Stimulated activated CD4-positive, alpha-beta T cell treated with anti-CD3 and anti-CD28 coated beads, Interleukin-15, amount 100 ng/mL, for 24 hours (primary cell): ENCODE data around the gene SIDT1.

ENCODE experiments used
- DNase-seq: peaks from one replicate; pipeline ENCODE4 v3.0.0-alpha.2; 2020

The SIDT1 gene

DNA sequence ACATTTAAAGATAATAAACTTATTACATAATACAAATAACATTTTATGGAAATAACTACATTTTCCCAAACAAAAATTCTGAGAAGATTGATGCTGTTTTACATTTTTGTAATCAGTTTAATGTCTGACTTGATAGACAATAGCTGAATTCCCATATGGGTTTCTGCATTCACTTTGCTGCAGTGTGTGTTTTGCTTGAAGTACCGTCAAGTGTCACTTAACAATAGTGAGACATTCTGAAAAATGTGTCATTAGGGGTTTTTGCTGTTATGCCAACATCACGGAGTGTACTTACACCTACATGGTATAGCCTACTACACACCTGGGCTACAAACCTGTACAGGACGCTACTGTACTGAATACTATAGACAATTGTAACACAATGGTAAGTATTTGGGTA is 106.6 kb downstream of the SIDT1 start:
- no peak for DNase-seq

DNA sequence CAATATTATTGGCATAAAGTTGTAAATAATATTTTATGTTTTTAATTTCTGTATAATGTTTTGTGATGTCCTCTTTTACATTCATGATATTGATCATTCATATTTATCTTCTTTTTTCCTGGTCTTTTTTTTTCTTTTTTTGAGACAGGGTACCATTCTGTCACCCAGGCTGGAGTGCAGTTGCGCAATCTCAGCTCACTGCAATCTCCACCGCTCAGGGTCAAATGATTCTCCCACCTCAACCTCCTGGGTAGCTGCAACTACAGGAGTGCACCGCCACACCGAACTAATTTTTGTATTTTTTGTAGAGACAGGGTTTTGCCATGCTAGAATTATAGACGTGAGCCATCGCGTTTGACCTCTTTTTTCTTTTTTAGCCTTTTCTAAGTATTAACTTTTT is 111.2 kb downstream of the SIDT1 start:
- no peak for DNase-seq

DNA sequence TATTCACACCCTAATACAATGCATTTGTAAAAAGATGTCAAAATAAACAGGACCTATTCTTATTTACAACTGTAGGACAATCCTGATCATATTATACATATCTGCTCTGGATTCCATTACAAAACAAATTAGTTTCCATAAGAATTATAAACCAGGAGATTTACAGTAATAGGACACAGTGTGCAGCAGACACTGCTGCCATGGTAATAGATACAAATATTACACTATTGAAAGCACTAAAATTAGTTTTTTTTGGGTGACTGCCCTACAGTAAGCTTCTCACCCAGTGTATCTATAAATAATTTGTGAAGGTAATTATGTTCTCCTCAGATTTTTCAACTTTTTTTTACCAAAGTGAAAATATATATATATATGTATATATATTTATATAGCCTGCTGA is 116.2 kb downstream of the SIDT1 start:
- DNase-seq: no peak

DNA sequence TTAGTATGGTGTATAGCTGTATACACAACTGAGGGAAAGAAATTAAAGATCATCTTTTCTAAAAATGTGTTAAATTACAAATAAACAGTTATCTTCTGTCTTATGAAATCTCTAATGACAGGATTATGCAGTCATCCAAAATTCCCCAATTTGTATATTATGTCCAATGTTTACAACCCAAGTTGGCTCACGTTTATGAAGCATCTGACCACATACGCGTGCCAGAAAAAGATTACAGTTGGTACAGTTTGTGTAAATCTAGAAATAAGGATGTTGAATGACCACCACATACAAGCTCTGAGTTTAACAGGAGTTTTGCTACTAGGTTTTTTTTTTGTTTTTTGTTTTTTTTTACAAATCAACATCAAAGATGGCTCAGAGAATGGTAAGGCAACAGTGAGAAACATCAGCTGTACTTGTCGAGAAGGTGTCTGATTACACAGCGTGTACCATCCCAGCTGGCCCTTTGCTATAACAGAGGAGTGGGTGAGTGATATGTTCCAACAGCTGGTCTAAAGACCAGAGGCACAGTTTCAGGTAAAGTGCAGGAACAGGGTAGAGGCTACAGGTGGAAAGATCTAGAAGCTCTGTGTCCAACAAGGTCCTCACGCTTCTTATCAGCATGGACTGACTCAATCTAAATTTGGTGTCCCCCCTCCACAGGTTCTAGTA is 117.0 kb downstream of the SIDT1 start:
- DNase-seq: no peak

DNA sequence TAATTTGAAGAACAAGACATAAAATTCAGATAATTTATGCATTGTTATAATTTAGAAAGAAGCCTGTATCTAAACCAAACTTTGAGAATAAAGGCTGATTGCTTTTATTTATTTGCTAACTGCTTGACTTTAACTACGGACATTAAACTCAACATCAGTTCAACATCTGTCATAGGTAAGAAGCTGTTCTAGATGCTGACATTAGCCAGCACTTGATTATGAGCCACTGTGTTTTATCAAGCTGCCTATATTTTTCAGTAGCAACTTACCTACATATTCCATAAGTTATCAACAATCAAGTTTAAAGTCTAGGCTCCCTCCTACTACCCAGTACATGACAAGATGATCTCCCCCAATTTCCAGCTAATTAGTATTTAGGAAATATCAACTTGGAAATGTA is 122.0 kb downstream of the SIDT1 start:
- DNase-seq: no peak

DNA sequence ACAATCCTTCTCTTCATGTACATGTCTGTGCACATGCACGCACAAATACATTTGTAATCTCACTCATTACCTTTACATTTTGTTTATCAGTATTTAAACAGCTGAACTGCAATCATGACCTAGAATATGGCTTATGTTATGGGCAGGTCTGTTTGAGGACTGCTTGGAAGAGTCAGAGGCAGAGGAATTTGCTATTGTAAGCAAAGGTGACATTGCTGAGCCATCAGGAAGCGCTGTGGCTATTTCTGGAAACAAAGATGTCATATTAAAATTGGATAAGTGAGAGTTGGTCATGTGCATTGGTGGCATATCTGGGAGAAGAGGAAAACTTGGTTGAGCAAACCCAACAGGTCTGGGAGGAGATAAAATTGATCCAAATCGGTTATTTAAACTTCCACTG is 122.5 kb downstream of the SIDT1 start:
- DNase-seq: no peak

DNA sequence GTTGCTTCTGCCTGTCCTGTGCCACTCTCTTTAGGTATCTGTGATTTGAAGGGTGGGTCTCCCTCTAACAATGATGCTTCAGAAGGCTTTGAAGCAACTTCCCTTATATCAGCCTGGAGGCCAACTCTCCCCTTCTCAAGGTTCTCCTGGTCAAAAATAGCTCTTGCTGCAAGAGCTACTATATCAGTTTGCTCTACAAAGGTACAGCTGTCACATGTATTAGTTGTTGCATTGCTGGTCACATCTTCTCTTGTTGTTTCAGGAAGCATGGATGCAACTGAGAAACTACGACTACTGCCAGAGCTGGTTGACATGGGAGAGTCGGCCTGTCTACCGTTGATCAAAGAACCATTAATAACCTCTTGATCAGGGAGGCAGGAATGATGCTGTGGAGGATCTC is 125.8 kb downstream of the SIDT1 start:
- DNase-seq: no peak

DNA sequence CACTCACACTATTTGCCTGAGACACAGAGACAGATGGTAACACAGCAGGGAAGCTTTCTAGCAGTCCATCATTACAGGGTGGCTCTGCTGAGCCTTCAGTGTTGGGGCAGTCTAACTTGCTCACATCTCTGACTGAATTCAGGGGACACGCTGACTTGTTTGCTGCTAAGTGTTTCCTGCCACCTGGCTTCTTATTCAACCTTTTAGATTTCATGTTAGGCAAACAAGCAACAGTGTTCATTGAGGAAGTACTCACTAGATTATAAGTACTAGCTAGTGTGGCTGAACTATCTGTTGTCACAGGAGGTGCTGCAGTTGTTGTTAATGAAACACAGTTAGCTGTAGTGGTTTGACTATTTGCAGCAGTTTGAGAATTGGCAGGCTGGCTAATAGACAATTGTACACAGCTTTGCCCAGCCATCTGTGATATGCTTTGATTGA is 126.8 kb downstream of the SIDT1 start:
- DNase-seq: no peak

DNA sequence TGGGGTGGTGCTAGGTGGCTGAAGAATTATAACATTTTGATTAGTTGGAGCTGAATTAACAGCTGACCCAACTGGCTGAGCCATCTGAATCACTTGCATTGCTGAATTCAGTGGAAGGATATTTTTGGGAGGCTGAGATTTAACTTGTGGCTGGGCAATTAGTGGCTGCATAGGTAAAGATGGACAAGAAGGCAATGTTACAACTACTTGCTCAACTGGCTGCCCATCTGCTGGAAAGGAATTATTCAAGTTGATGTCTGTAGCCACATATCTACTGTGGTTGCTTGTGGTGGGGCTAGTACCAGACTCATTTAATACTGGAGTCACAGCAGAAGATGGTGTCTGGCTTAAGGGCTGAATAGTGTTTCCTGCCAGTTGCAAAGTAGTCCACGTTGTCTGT is 127.6 kb downstream of the SIDT1 start:
- no peak for DNase-seq

DNA sequence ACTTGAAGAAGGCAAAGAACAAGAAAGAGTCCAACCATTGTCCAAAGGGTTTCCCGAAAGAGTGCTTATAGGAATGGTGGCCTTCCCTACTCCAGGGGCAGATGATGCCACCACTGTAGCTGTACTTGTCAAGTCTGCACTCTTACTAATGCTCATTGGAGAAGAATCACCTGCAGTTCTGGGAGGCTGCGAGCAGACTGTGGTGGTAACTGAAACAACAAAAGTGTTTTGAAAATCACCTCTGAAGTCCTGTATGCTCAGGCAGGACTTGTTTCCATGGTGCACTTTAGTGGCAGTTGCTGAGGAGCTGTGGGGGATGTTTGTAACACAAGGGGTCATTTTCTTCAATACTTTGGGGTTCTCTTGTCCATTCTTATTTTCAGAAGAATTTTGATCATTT is 128.1 kb downstream of the SIDT1 start:
- DNase-seq: no peak

DNA sequence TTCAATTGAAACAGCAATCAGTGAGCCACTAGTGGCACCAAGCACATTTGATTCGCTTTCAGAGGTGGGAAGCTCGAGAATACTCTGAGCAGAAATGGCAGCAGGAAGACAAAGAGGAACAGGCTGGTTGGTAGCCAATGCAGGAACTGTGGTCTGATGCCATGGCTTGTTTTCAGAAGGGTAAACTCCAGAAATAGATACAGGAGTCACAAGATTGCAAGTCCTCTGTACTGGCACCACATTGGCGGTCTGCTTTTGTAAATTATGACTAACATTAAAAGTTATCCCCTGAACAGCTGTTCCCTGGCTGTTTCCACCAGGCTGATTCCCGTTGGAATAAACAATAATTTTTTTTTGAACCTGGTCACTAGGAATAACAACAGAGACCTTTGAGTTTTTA is 128.5 kb downstream of the SIDT1 start:
- DNase-seq: no peak

DNA sequence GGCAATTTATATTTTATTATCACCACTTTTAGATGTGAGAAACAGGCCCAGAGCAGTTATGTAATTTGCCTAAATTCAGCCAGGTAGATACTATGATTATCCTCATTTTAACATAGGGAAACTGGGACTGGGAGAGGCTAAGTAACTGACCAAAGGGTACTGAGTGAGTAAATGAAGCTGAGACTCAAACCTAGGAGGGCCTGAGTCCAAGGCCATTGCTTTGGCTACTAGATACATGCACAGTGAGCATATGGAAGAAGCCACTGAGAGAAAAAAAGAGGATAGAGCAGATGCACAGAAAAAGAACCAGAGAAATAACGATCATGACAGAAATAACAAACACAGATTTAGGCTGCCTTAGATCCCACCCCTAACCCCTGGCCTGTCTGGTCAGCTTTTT is 130.5 kb downstream of the SIDT1 start:
- no peak for DNase-seq

DNA sequence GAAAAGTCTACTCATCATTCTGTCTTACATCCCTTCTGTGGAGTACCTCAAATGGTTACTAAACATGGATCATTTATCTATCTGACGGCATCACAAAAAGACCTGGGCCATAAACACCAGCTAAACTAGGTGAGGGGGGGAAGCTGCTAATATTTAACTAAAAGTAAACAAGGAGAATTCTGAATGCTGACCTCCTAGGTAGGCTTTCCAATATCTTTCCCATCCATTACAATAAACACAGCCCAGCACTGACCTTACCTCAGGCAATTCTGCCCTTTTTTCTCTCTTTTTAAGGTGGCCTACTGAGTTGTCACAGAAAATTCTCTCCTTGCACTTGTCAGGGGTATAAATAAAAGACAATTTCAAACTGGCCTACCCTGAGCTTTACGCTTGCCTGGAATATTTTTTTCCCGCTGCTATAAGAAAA is 131.0 kb downstream of the SIDT1 start:
- DNase-seq: no peak

DNA sequence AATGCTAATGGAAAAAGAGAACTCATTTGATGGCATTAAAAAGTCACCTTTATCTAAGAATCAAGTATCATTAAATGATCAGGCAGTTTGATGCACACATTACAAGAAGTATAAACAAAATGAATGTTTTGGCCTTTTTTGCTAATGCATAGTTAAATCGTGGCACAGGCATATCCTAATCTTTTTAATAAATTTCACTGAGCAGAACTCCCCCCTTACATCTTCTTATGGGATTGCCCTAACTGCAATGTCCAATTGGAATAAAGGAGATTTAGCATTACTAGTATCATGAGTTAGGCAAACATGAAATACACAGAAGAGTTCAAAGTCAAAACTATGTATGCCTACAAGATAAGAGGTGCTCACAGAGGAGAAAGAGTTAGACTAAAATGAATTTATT is 131.4 kb downstream of the SIDT1 start:
- DNase-seq: no peak

DNA sequence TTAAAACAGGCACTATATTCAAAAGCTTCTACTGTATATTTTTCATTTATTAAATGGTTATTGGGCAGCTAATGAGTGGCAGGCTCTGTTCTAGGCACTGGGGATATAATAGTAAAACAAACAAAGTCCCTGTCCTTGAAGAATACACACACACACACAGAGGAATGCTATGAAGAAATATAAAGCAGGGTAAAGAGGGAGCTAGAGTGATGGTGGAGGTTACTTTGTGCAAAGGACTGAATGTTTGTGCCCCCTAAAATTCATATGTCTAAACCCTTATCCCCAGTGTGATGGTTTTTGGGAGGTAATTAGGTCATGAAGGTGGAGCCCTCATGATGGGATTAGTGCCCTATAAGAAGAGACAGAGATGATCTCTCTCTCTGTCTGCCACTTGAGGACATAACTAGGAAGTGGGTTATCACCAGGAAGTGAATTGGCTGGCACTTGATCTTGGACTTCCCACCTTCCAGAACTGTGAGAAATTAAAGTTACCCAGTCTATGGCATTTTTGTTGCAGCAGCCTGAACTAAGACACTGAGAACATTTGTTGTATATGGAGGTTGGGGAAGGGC is 132.3 kb downstream of the SIDT1 start:
- no peak for DNase-seq

DNA sequence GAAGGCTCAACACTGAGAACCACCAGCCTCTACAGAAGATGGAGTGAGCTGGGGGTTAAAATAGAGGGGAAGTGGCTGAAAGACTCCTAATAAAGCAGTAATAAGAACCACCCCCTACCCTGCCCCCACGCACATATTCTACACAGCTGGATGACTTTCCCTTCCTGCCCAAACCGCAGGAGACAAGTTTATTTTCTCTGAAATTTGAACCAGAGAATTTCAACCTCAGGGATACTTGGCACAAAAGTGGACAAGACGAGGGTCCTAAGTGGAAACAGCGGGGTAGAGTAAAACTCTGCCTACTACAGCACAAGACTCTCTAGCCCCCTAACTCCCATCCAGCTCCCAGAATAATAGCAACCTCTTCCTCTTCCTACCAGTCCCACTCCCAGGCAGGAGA is 135.7 kb downstream of the SIDT1 start:
- no peak for DNase-seq

DNA sequence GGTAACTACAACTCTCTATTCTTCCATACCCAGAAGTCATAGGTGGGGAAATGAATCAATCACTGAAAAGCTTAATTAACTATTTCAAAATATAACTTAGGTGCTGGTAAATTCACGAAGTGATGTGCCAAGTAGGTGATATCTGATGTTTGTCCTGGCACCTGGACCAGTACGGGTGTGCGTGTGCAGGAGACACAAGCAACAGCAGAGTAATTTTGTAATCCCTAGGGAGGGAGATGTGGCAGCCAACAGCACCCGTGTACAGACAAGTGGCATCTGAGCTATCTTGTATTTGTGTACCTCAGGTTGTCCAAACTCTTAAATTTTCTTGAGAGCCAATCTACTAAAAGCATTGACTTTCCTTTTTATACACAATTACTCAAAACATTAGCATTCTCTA is 141.2 kb downstream of the SIDT1 start:
- DNase-seq: no peak

DNA sequence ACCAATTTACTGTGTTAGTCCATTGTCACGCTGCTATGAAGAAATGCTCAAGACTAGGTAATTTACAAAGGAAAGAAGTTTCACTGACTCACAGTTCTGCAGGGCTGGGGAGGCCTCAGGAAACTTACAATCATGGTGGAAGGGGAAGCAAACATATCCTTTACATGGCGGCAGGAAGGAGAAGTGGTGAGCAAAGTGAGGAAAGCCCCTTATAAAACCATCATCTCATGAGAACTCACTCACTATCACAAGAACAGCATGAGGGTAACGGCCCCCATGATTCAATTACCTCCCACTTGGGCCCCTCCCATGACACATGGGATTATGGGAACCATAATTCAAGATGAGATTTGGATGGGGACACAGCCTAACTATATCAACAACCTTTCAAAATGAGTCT is 143.9 kb downstream of the SIDT1 start:
- no peak for DNase-seq

DNA sequence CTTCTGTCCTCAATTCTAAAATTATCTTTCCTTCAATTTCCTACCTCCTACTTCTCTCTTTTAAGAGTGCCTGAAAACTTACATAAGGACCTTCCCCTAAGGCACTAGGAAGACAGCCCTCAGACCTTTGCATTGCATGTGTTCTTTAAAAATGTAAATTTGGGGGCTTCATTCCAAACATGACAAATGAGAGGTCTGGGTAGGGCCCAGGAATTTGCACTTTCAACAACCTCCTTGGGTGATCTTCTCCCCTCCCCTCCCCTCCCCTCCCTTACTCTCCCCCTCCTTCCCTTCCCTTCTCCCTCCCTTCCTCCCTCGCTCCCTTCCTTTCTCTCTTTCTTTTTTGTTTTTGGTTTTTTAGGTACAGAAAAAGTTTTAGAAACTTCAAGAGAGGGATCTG is 145.4 kb downstream of the SIDT1 start:
- DNase-seq: no peak

DNA sequence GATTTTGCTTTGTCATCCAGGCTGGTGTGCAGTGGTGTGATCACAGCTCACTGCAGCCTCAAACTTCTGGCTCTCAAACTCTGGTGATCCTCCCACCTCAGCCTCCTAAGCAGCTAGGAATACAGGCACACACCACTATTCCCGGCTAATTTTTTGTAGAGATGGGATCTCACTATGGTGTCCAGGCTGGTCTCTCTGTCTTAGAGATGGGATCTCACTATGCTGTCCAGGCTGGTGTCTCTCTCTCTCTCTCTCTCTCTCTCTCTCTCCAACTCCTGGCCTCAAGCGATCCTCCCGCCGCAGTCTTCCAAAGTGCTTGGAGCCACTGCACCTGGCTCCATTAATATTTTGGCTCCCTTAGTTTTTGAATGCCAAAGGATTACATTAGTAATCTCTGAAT is 146.4 kb downstream of the SIDT1 start:
- no peak for DNase-seq
